ENCODE results near the gene KRT86.

DNA sequence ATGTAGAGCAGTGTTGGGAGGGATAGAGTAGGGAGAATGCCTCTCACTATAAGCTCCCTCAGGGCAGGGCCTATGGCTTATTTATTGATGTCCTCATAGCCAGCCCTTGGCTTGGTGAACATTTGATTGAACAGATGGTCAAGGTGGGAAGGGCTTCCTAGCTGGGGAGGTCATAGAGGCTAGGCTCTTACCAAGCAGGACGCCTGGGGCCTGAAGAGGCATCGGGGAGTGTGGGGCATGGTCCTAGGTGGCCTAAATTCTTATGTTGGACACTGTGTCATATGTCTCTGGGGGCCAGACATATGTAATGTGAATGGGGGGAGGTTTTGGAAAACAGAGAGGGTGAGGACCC lies 17.9 kb upstream of the KRT86 start:
- TF ChIP-seq, protein P1, sequence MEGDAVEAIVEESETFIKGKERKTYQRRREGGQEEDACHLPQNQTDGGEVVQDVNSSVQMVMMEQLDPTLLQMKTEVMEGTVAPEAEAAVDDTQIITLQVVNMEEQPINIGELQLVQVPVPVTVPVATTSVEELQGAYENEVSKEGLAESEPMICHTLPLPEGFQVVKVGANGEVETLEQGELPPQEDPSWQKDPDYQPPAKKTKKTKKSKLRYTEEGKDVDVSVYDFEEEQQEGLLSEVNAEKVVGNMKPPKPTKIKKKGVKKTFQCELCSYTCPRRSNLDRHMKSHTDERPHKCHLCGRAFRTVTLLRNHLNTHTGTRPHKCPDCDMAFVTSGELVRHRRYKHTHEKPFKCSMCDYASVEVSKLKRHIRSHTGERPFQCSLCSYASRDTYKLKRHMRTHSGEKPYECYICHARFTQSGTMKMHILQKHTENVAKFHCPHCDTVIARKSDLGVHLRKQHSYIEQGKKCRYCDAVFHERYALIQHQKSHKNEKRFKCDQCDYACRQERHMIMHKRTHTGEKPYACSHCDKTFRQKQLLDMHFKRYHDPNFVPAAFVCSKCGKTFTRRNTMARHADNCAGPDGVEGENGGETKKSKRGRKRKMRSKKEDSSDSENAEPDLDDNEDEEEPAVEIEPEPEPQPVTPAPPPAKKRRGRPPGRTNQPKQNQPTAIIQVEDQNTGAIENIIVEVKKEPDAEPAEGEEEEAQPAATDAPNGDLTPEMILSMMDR (IDR thresholded peaks at IDR 0.05; ENCODE audit: low read depth, low read length), result no peak
- TF ChIP-seq EZH2phosphoT487 (IDR thresholded peaks at IDR 0.05; ENCODE audit: low read depth), result no peak

Measured in OCI-LY3 (cell line).